SK-N-SH treated with all-trans-retinoic acid at 6 μM for 48 hours (cell line): ENCODE results near the gene ADARB2.

Experiments used
- ATAC-seq: fragments of 200-7000 bp; cut with Tn5 transposase; 3 replicates; pipeline ENCODE4 v1.9.1; 2020; ENCODE audit warnings: mild to moderate bottlenecking, moderate library complexity
- ARNTL ChIP-seq: fragments of 450-650 bp; formaldehyde crosslinking; IDR thresholded peaks from 2 replicates; pipeline ENCODE4 v1.5.0; 2020; ENCODE audit warnings: low read depth, mild to moderate bottlenecking, moderate library complexity, borderline replicate concordance
- BACH2 ChIP-seq: fragments of 250-450 bp; sonication (Bioruptor Pico); IDR thresholded peaks from 2 replicates; pipeline ENCODE4 v1.9.0; 2021; ENCODE audit warnings: mild to moderate bottlenecking, borderline replicate concordance
- CSDC2 ChIP-seq: fragments of 250-450 bp; sonication (Bioruptor Pico); IDR thresholded peaks from 2 replicates; pipeline ENCODE4 v1.5.0; 2020; ENCODE audit warnings: mild to moderate bottlenecking, moderate library complexity
- ESRRG ChIP-seq: fragments of 250-450 bp; sonication (Bioruptor Pico); IDR thresholded peaks from 2 replicates; pipeline ENCODE4 v1.6.1; 2021; ENCODE audit warnings: mild to moderate bottlenecking
- ISL1 ChIP-seq: fragments of 250-450 bp; sonication (Bioruptor Pico); IDR thresholded peaks from 2 replicates; pipeline ENCODE4 v2.1.2; 2022; ENCODE audit warnings: mild to moderate bottlenecking, moderate library complexity
- OSR1 ChIP-seq: fragments of 250-450 bp; sonication (Bioruptor Pico); IDR thresholded peaks from 2 replicates; pipeline ENCODE4 v1.8.0; 2022; ENCODE audit warnings: moderate library complexity, mild to moderate bottlenecking, inconsistent platforms
- PPARA ChIP-seq: fragments of 250-450 bp; sonication (Bioruptor Pico); IDR thresholded peaks from 2 replicates; pipeline ENCODE4 v1.5.0; 2020; ENCODE audit warnings: mild to moderate bottlenecking, borderline replicate concordance
- SNAI2 ChIP-seq: fragments of 250-450 bp; sonication (Bioruptor Pico); IDR thresholded peaks from 2 replicates; pipeline ENCODE4 v1.5.0; 2020; ENCODE audit warnings: mild to moderate bottlenecking, moderate library complexity
- TCF4 ChIP-seq: fragments of 250-450 bp; sonication (Bioruptor Pico); IDR thresholded peaks from 2 replicates; pipeline ENCODE4 v1.8.0; 2021; ENCODE audit warnings: mild to moderate bottlenecking, moderate library complexity, borderline replicate concordance
- TOX ChIP-seq: fragments of 250-450 bp; sonication (Bioruptor Pico); IDR thresholded peaks from 2 replicates; pipeline ENCODE4 v1.8.0; 2021; ENCODE audit warnings: mild to moderate bottlenecking, moderate library complexity, borderline replicate concordance
- ZC3H10 ChIP-seq: fragments of 250-450 bp; sonication (Bioruptor Pico); IDR thresholded peaks from 2 replicates; pipeline ENCODE4 v1.5.1; 2021; ENCODE audit warnings: mild to moderate bottlenecking, moderate library complexity
- ZNF565 ChIP-seq: fragments of 450-650 bp; formaldehyde crosslinking; conservative IDR thresholded peaks from 2 replicates; pipeline ENCODE4 v1.5.0; 2020; ENCODE audit warnings: low read depth, mild to moderate bottlenecking, moderate library complexity
- ZNF70 ChIP-seq: fragments of 450-650 bp; formaldehyde crosslinking; IDR thresholded peaks from 2 replicates; pipeline ENCODE4 v1.5.0; 2020; ENCODE audit warnings: mild to moderate bottlenecking, moderate library complexity
- ZNF8 ChIP-seq: fragments of 450-650 bp; formaldehyde crosslinking; IDR thresholded peaks from 2 replicates; pipeline ENCODE4 v1.5.0; 2020; ENCODE audit warnings: mild to moderate bottlenecking, moderate library complexity
- TF ChIP-seq, protein P1 (sequence below): fragments of 250-450 bp; sonication (Bioruptor Pico); IDR thresholded peaks from 2 replicates; pipeline ENCODE4 v1.5.1; 2020; ENCODE audit warnings: low read depth, mild to moderate bottlenecking, moderate library complexity
- TF ChIP-seq, protein P2 (sequence below): fragments of 250-450 bp; sonication (Bioruptor Pico); IDR thresholded peaks from 2 replicates; pipeline ENCODE4 v1.8.0; 2020; ENCODE audit warnings: mild to moderate bottlenecking, moderate library complexity, borderline replicate concordance
- TF ChIP-seq, protein P3 (sequence below): fragments of 250-450 bp; sonication (Bioruptor Pico); IDR thresholded peaks from 2 replicates; pipeline ENCODE4 v1.5.0; 2020; ENCODE audit warnings: mild to moderate bottlenecking, moderate library complexity
- TF ChIP-seq, protein P4 (sequence below): fragments of 250-450 bp; sonication (Bioruptor Pico); IDR thresholded peaks from 2 replicates; pipeline ENCODE4 v1.5.1; 2021; ENCODE audit warnings: mild to moderate bottlenecking, moderate library complexity

The ADARB2 gene

DNA sequence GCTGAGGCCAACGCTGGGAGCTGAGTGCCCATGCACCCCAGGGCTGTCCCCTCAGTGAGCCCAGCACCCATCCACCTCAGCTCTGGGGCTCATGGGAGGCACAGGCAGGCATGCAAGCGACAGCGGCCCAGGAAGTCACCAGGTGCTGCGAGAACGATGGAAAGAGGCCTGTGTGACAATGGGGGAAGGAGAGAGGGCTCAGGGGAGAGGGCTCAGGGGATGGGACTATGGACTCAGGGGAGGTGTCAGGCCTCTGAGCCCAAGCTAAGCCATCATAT is 388.6 kb downstream of the ADARB2 start:
- TF ChIP-seq CSDC2 (no peak), ISL1 (CRISPR knock-in tag) (no peak), SNAI2 (CRISPR knock-in tag) (no peak)
- no peak for ATAC-seq

DNA sequence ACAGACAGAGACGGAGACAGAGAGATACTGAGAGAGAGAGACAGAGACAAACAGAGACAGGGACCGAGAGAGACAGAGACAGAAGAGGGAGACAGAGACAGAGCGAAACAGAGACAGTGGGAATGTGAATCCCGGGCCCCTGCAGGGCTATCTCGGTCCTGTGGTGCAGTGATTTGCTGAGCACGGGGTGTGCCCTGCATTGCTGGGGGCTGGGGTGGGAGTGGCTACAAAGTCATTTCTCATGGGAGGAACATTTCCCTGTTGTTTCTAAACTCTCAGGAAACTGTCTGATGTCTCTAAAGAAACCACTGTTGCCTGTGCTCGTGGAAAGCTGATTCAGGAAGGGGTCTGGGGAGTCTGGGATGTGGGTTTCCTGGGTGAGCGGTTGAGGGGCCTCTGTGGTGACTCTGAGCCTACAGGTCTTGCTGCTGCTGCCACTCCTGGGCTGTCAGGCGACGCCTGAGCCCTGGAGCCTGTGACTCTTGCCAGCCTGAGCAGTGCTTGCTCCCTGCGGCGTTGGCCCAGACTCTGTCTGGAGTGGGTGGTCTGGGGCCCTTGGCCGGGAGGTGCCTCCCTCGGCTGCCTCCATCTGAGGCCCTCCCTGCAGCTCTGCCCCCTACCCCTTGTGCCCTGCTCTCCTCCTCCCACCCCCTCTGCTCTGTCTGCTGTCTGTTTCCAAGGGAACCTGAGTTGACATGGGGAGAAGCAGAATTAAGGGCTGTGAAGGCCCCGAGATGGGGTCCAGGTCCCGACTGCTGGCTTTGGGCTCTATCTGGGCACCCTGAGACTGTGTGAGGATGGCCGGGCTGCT is 389.2 kb downstream of the ADARB2 start:
- no peak for ATAC-seq
- TF ChIP-seq CSDC2, result no peak
- no peak for TF ChIP-seq ZNF565
- no peak for TF ChIP-seq ESRRG (CRISPR knock-in tag)
- TF ChIP-seq, protein P1, sequence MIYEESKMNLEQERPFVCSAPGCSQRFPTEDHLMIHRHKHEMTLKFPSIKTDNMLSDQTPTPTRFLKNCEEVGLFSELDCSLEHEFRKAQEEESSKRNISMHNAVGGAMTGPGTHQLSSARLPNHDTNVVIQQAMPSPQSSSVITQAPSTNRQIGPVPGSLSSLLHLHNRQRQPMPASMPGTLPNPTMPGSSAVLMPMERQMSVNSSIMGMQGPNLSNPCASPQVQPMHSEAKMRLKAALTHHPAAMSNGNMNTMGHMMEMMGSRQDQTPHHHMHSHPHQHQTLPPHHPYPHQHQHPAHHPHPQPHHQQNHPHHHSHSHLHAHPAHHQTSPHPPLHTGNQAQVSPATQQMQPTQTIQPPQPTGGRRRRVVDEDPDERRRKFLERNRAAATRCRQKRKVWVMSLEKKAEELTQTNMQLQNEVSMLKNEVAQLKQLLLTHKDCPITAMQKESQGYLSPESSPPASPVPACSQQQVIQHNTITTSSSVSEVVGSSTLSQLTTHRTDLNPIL (CRISPR knock-in tag), result no peak
- TF ChIP-seq, protein P2, sequence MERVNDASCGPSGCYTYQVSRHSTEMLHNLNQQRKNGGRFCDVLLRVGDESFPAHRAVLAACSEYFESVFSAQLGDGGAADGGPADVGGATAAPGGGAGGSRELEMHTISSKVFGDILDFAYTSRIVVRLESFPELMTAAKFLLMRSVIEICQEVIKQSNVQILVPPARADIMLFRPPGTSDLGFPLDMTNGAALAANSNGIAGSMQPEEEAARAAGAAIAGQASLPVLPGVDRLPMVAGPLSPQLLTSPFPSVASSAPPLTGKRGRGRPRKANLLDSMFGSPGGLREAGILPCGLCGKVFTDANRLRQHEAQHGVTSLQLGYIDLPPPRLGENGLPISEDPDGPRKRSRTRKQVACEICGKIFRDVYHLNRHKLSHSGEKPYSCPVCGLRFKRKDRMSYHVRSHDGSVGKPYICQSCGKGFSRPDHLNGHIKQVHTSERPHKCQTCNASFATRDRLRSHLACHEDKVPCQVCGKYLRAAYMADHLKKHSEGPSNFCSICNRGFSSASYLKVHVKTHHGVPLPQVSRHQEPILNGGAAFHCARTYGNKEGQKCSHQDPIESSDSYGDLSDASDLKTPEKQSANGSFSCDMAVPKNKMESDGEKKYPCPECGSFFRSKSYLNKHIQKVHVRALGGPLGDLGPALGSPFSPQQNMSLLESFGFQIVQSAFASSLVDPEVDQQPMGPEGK (CRISPR knock-in tag), result no peak
- no peak for TF ChIP-seq PPARA (CRISPR knock-in tag)
- TF ChIP-seq, protein P3, sequence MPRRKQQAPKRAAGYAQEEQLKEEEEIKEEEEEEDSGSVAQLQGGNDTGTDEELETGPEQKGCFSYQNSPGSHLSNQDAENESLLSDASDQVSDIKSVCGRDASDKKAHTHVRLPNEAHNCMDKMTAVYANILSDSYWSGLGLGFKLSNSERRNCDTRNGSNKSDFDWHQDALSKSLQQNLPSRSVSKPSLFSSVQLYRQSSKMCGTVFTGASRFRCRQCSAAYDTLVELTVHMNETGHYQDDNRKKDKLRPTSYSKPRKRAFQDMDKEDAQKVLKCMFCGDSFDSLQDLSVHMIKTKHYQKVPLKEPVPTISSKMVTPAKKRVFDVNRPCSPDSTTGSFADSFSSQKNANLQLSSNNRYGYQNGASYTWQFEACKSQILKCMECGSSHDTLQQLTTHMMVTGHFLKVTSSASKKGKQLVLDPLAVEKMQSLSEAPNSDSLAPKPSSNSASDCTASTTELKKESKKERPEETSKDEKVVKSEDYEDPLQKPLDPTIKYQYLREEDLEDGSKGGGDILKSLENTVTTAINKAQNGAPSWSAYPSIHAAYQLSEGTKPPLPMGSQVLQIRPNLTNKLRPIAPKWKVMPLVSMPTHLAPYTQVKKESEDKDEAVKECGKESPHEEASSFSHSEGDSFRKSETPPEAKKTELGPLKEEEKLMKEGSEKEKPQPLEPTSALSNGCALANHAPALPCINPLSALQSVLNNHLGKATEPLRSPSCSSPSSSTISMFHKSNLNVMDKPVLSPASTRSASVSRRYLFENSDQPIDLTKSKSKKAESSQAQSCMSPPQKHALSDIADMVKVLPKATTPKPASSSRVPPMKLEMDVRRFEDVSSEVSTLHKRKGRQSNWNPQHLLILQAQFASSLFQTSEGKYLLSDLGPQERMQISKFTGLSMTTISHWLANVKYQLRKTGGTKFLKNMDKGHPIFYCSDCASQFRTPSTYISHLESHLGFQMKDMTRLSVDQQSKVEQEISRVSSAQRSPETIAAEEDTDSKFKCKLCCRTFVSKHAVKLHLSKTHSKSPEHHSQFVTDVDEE (CRISPR knock-in tag), result no peak
- TF ChIP-seq SNAI2 (CRISPR knock-in tag), result no peak
- TF ChIP-seq, protein P4, sequence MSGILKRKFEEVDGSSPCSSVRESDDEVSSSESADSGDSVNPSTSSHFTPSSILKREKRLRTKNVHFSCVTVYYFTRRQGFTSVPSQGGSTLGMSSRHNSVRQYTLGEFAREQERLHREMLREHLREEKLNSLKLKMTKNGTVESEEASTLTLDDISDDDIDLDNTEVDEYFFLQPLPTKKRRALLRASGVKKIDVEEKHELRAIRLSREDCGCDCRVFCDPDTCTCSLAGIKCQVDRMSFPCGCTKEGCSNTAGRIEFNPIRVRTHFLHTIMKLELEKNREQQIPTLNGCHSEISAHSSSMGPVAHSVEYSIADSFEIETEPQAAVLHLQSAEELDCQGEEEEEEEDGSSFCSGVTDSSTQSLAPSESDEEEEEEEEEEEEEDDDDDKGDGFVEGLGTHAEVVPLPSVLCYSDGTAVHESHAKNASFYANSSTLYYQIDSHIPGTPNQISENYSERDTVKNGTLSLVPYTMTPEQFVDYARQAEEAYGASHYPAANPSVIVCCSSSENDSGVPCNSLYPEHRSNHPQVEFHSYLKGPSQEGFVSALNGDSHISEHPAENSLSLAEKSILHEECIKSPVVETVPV, result no peak
- no peak for TF ChIP-seq ZNF8 (CRISPR knock-in tag)

DNA sequence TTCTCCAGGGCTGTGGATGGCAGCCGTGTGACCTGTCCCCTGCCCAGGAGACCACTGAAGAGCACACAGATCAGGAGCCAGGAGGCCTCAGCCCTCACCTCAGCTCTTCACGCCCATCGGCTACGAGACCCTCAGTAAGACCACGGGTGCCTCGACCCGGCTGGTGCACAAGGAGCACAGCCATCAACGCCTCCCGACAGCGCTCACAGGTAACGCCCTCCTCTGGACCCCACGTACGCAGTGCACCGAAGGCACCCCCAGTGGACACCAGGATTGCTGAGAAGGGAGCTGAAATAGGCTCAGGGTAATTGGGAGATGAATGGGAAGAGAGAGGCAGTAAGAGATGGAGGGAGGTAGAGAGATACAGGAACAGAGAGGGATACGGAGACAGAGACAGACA is 389.8 kb downstream of the ADARB2 start:
- no peak for TF ChIP-seq ZNF8 (CRISPR knock-in tag)
- TF ChIP-seq TCF4, result no peak
- no peak for TF ChIP-seq PPARA (CRISPR knock-in tag)
- TF ChIP-seq ZNF565, result no peak
- TF ChIP-seq BACH2, result no peak
- TF ChIP-seq TOX (CRISPR knock-in tag), result no peak
- TF ChIP-seq, protein P2 (CRISPR knock-in tag), result no peak
- TF ChIP-seq, protein P4, result no peak
- no peak for TF ChIP-seq ARNTL
- TF ChIP-seq ZC3H10 (CRISPR knock-in tag), result no peak
- TF ChIP-seq ZNF70 (CRISPR knock-in tag), result no peak
- TF ChIP-seq OSR1 (CRISPR knock-in tag), result no peak
- no peak for TF ChIP-seq ESRRG (CRISPR knock-in tag)
- no peak for ATAC-seq
